ENCODE data around the gene DGKA.
"Not testable (repeated sequence)": the region's sequence is repeated elsewhere in the genome, so short reads cannot be mapped to it uniquely, and the experiment has no call there.

The DGKA gene

DNA sequence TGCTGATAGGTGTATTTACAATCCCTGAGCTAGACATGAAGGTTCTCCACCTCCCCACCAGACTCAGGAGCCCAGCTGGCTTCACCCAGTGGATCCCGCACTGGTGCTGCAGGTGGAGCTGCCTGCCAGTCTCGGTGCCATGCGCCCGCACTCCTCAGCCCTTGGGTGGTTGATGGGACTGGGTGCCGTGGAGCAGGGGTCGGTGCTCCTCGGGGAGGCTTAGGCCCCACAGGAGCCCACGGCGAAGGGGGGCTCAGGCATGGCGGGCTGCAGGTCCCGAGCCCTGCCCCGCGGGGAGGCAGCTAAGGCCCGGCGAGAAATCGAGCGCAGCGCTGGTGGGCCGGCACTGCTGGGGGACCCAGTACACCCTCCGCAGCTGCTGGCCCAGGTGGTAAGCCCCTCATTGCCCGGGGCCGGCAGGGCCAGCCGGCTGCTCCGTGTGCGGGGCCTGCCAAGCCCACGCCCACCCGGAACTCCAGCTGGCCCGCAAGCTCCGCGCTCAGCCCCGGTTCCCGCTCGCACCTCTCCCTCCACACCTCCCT is 69.1 kb downstream of the DGKA start:
- DNase-seq, result not testable (repeated sequence)

DNA sequence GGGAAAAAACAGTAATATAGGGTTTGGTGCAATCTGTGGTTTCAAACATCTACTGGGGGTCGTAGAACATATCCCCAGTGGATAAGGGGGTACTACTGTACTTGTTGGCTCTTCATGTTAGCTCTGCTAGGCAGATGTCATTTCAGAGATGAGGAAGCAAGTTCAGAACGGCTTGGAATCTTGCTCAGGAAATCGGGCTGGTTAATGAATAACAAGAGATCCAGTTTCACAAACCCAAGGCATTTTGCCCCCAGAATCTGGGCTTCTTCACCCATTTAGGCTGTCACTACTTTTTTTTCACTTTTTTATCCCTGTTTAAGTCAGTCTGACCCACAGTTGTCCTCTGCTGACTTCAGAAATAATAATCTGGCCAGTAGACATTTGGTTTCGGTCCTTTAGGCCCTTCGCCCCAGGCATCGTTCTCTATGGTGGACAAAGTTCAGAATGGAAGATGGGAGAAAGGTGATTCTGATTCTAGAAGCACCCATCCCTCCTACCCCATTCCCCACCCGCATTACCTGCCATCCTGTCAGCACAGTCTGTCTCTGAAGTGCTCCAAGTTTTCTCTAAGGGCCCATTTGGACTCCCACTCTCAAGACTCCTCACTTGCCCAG is 70.6 kb downstream of the DGKA start:
- DNase-seq, result no peak

DNA sequence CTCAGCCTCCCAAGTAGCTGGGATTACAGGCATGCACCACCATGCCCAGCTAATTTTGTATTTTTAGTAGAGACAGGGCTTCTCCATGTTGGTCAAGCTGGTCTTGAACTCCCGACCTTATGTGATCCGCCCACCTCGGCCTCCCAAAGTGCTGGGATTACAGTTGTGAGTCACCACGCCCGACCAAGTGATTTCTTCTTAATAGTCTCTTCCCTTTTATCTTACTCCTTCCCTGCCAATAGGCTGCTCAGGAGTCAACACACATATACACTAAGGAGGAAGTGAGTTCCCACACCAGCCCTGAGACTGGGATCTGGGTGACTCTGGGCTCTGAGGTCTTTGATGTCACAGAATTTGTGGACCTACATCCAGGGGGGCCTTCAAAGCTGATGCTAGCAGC is 72.4 kb downstream of the DGKA start:
- peak; percentile 93 for DNase-seq
